HuH-7 (cell line): Measurements from ENCODE around the gene GNA14.
A peak's percentile ranks its signal among the peaks of the same experiment; 100 is the strongest.
"Not testable (repeated sequence)": the region's sequence is repeated elsewhere in the genome, so short reads cannot be mapped to it uniquely, and the experiment has no call there.

ENCODE experiments used
- DNase-seq: peaks from one replicate; pipeline ENCODE4 v3.0.0; 2011; ENCODE audit warnings: low spot score

GNA14 gene

DNA sequence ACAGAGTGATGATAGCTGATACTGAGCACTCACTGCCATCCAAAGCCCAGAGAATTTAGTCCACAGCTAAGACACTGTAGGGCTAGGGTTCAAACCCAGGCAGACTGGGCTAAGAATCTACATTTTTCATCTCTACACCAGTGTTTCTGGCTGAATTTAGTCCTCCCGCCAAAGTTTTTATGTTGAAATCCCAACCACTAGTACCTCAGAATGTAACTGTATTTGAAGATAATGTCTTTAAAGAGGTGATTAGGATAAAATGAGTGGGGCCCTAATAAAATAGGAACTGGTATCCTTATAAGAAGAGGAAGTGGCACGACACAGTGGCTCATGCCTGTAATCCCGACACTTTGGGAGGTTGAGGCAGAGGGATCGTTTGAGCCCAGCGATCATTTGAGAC lies 4.3 kb downstream of the GNA14 start:
- no peak for DNase-seq

DNA sequence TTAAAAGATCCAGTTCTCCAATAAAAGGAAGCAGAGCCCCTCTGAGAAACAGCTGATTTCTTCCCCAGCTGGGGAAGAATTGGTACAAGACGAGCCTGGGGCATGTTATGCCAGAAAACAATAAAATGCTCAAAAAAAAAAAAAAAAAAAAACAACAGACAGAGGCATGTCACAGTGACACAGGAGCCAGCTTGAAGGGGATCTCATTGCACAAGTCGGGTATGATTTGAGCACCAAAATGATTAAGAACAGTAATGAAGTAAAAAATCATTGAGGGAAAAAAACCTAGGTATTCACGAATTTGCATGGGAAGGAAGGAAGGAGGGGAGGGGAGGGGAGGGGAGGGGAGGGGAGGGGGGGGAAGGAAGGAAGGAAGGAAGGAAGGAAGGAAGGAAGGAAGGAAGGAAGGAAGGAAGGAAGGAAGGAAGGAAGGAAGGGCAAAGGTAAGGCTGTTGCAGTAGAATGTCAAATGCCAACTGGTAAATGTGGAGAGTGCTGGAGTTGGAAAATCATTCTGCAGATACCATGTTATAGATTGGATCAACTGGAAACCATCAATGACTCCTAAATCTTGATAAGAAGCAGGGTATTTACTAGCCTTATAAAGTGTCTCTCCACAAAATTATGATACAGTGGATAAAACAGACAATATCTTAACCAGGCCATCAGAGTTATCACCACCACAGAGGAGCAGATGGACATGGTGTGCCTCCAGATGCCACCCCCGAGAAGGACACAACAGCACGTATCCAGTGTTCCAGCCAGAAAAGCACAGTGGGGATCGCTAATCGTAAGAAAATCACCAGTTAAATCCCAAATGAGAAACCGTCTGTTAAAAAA lies 7.2 kb downstream of the GNA14 start:
- no peak for DNase-seq

DNA sequence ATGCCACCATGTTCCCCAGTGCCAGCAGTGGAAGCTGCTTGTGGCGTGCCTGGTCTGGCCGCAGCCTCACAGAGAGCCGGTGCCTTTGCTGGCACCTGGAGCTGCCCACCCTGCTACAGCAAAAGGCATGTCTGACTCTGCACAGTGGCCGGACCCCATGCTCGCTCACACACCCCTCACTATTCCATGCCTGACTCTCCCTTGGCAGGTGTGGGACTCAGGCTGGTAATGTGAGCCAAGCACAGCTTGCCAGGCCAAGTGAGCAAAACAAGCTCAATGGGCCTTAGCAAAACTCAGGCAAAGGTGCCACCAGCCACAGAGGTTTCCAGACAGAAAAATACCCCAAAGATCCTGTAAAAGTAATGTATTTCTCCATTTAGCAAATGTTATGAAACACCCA lies 15.5 kb downstream of the GNA14 start:
- no peak for DNase-seq

DNA sequence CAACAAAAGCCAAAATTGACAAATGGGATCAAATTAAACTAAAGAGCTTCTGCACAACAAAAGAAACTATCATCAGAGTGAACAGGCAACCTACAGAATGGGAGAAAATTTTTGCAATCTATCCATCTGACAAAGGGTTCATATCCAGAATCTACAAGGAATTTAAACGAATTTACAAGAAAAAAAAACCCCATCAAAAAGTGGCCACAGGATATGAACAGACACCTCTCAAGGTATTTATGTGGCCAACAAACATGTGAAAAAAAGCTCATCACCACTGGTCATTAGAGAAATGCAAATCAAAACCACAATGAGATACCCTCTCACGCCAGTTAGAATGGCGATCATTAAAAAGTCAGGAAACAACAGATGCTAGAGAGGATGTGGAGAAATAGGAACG lies 19.3 kb downstream of the GNA14 start:
- DNase-seq, result not testable (repeated sequence)

DNA sequence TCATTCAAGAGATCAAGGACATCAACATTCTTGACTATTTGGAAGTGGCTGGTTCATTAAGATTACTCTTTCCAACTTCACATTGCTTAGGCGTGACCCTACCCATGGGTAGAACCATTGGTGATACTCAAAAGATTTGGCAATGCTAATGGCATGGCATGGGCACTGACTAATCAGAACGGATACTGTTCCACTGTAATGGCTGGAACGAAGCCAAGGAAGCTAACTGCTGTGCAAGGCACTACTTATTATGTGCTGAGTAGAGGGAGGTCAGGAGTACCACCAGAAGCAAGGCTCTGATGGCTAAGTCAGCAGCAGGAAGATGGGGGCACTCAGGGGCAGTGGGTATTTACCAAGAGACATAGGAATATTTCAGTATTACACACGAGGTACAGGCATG lies 31.9 kb downstream of the GNA14 start:
- DNase-seq, result no peak

DNA sequence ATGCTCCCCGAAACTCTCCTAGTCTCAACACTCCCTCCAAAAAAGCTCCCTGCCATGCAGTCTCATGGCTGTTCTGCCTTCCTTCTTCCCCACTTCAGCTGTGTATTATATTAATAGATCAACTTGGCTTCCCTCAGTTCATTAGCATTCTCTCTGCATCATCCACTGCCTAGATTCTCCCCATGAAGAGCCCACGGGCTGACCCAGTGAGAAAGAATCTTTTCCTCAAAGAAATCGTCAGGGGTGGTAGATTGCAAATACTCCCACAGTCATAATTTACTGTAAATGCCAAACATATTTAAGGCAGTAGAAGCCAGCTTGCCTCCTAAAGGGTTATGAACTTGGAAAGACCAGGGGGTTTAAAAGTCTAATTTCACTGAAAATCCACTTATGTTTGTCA lies 33.5 kb downstream of the GNA14 start:
- DNase-seq, result no peak

DNA sequence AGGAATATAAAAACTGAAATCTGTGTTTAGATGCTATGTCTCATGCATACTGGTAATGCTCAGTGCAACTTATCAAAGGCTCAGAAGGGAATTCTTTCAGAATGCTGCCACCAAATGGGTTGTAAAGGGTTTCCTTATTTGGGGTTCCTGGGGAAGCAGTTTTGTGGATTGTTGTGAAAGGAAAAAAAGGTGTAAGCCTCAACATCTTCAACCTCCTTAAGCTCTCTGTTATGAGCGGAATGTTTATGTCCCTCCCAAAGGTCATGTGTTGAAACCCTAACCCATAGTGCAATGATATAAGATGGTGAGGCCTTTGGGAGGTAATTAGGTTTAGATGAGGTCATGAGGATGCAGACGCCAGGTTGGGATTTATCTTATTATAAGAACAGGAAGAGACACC lies 41.6 kb downstream of the GNA14 start:
- DNase-seq, result no peak

DNA sequence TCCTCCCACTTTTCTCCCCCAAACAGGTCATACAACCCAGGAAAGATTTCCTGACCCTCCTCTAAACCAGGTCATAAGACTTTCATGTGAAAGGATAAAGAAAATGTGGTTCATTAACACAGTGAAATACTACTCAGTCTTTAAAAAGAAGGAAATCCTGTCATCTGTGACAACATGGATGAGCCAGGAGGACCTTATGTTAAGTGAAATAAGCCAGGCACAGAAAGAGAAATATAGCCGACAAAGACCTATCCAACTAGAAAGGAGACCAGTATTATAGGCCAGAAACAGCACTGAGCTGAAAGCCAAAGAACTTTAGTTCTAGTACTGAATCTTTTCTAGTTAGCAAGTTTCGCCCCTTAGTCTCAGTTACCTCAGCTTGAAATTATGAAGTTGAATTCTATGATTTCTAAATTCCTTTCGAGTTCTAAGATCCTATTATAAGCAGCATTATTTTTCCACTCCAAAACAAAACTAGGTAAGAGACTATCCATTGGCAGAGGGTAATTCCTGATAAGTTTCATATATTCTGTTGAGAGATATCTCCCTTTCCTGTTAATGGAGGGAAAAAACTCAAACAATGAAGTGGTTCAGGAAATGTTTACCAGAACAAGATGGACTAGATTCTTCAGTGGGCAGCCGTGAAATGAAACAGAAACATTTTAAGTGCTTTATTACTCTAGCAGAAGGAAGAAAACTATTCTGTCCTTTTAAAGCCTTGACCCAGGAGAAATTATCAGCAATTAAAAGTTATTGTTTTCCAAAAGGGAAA lies 42.5 kb downstream of the GNA14 start:
- DNase-seq, result no peak

DNA sequence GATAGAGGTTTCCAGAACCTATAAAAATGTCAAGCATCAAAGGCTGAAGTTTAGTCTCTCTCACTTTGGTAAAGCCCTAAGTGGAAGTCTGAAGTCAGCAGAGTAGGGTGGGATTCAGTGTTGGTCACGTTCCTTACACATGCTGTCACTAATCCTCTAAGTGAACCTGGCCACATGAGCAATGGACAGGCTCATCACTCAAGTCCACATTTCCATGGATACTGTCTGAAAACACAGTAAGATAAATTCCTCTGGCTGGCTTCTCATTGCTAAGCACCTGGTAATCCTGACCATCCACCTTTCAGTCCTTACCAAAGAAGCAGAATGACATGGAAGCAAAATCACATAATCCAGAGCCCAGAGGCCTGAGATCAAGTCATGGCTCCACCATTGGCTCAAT lies 43.8 kb downstream of the GNA14 start:
- no peak for DNase-seq

DNA sequence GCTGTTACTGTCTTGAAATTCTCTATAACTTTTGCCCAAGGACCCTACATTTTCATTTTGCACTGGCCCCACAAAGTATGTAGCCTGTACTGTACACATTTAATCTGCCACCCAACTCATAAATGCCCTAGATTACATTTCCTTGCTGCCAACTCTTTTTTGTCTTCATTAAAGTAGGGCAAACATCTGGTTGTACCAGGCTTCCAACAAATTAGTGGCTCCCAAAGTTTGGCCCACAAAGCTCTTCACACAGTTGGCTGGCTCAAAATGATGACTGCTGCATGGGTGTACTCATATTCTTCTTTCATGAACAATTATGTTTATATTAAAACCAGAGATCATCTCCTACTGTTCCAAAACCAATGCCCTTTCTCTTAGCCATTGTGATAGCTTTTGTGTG lies 45.3 kb downstream of the GNA14 start:
- DNase-seq, result no peak

DNA sequence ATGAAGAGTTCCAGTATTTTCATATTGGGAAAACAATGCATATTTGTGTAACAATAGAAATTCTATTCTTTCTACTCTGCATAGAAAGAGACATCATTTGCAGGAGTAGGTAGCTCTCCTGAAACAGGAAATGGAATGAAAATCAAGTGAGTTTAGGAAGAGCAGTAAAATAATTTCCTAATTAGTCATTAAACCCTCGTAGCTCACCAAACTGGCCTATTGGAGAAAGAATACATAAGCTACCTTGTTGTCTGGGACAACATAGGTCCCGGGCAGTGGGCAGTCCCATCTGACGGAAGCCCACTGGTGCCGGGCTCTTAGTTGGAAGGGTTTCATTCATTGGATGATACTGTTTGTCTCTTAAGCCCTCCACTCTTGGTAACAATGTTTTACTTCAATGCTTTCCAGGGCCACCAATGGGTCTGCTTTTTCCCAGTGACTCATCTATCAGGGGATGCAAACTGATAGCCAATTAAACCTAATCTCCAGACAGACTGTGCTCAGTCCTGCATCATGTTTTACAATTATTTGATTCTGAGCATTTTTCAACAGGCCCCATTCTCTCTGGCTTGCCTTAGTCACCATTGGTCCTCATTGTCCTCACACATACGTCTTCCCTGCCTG lies 46.5 kb downstream of the GNA14 start:
- no peak for DNase-seq

DNA sequence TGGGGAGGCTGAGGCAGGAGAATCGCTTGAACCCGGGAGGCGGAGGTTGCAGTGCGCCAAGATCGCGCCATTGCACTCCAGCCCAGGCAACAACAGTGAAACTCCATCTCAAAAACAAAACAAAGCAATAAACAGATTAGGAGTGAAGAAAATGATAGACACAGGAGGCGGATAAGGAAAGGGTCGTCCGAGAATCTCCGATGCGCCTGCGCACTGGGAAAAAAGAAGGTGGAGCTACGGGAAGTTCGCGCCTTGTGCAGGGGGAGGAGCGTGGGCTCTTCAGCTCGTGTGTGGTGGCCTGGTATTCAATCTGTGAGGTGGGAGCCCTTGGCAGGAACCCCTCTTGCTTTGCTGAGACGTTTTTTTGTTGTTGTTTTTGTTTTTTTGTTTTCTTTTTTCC lies 47.3 kb downstream of the GNA14 start:
- DNase-seq, result no peak

DNA sequence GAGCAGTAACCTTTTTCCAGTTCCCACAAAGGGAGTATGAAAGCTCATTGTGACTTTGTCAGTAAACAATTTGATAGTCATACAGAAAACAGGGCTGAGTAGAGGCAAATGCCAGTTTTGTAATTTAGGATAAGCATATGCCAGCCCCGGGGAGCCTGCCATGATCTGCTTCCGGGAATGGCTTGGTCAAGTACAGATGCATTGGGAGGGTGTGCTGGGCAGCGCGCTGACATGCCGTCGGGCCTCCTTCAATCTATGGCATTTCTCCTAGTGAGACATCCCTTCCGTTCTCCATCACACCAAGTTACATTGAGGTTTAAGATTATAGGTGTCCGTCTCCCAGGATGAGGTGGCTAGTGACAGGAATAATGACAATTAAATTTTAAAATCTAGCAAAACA lies 48.6 kb downstream of the GNA14 start:
- no peak for DNase-seq

DNA sequence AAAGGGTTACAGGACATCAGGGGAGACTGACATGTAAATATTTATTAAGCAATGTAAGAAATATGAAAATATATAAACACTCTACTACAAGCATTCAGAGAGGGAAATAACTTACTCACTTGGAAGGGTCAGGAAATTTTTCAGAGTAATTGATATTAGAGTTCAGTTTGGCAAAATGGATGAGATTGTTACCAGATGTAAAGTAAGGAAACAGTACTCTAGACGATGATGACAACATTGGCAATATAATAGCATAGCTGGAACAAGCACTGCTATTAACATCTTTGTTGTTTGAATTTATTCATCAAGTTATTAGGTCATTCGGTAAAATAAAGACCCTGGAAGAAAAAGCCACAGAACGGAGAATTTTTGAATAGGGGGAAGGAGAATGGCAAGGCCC lies 49.1 kb downstream of the GNA14 start:
- no peak for DNase-seq

DNA sequence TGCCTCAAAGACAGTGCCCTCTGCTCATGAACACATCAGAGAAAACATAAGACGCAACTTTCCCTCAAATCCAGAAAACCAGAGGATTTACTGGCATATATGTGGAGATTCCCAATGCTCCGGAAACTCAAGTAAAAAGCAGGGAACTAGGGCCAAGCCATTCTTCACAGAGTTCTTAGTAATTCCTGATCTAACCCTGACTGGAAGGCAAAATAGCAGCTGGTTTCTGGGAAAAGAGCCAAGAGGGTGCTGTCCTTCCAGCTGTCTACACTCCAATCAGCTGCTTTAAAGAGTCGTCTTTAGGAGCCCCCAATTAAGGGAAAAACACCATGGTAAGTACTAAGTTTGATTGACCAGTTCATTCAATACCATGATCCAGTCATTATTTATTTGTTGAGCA lies 49.6 kb downstream of the GNA14 start:
- no peak for DNase-seq

DNA sequence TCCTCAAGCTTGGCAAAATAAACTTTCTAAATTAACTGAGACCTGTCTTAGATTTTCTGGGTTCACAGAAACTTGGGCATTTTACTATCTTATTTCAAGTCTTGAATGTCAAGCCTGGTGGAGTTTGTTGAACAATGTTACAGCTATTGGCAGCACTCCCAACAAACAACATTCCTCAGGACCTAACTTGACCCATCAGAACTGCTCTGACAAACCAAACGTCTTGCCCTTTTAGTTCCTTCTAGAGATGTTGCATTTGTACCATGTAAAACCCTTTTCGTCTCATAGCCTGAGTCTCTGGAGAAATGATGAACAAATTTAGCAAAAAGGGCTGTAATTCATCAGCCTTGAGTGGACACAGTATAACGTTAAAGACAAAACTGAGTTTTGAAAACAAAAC lies 51.1 kb downstream of the GNA14 start:
- no peak for DNase-seq

DNA sequence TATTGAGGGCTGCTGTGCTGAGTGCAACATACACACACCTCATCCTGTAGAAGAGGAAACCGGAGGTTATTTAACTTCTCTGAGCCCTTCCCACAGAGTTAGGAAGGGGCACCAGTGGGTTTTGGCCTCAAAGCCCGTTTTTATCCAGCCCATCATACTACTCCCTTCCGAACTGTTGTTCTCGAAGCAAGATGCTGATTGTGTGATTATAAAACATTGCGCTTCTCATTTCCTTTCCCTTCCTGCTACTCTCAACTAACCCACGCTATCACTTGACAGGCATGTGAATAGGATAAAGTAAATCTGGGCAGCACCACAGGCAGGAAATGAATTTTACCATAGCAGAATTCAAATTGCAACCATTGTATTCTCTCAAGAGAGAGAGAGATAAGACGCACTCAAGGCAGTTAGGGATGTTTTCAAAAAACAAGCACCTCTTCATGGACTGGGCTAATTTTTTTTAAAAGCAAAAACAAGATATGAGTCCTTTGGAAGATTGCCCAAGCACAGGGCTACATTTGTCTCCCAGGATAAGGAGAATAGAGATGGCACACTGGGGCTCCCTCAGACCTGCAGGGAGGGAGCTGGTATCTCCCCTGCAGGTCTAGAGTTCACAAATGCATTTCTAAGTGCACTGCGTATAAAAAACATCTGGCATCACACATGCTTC lies 52.6 kb downstream of the GNA14 start:
- DNase-seq, result no peak

DNA sequence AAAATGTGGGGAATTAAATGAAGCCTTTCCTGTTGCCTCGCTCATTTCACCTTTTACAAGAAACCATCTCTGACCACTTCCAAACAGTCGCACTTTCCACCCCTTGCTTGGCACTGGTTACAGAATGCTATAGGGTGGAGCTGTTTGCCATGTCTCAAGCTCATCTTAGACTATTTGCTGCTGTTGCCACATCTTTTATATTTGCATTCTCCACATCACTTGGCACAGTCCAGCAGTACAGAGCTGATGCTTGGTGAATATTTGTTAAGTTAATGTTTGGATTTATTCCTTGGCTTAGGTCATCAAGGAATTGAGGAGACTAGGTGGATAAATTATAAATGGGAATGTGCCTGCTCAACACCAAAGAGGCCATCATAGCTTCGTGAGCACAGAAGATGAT lies 53.2 kb downstream of the GNA14 start:
- DNase-seq, result no peak

DNA sequence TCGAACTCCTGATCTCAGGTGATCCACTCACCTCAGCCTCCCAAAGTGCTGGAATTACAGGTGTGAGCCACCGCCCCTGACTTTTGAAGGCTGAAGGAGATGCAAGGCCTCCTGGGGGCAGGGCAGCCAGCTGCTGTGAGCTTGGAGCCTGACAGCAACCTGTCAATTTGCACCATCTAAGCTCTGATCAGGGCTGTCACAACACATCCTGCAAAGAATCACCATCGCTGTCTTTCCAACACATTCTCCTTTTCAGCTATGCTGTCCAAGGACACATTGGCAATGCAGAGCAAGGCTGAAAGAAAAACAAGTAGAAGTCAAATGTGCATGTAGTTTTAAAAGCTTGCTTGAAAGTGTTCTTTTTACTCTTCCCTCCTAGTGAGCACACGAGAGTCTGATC lies 54.6 kb downstream of the GNA14 start:
- DNase-seq, result no peak

DNA sequence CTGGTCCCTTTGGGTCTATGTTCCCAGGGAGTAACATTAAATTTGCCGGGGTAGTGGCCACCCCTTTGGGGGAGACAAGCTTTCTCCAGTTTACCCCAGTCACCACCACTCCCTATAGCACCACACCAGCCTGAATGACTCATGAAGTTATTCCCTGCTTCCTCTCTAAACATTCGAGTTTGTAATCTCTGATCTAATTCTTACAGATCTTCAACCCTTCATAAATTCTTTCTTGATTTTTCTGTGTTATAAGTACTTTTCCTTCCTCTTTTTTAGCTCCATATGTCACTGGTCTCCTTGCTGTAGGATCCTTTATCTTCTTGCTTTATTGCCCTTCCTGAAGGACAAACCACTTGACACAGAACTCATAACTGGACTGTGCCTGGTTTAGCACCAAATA lies 55.6 kb downstream of the GNA14 start:
- DNase-seq, result no peak

DNA sequence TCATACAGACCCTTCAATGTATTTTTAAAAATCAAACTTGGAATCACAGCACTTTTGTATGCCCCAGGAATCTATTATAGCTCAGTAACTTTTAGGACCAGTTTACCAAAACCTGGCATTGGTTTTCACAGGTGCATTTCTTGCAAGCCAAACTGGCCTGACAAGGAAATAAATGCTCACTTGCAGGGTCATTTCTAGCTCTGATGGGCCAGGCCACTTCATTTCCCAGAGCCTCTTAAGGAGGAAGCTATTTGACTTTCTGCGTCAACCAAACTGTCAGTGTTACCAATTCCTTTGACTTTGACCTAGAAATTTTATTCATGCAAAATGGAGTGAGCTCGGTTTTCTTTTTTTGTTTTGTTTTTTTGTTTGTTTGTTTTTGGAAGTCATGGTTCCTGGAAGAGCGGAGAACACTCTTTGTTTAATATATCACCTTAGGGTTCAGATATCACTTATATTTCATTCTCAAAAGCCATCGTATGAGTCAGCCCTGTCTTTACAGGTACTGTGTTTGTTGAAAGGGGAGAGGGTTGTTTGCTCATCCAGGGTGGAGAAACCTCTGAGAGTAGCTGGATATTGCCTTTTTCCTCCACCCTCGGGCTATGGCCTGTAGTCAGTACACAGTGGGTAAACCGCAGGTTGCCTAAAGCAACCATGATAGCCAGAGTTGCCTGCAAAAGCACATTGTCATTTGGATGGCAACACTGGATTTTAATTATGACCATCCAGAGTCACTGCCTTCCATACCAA lies 58.9 kb downstream of the GNA14 start:
- peak; percentile 53 for DNase-seq
